OCI-LY3 (cell line): ENCODE measurements around the gene ZMIZ1.

Experiments
- H2AFZ ChIP-seq: fragments of 200-600, 300-600 bp; shearing (Covaris generic); 2 replicates; pipeline ENCODE4 v1.6.0; 2014; ENCODE audit warnings: antibody characterized with exemption, low read depth, low read length
- H3K27ac ChIP-seq: fragments of 200-600, 300-600 bp; sonication (generic); 2 replicates; pipeline ENCODE4 v1.5.1; 2014; ENCODE audit warnings: mild to moderate bottlenecking, low read length, moderate library complexity, mixed read lengths
- H3K27me3 ChIP-seq: fragments of 200-600, 300-600 bp; sonication (generic); 2 replicates; pipeline ENCODE4 v1.6.1; 2014; ENCODE audit warnings: low read depth, low read length, mixed read lengths
- H3K36me3 ChIP-seq: fragments of 200-600, 300-600 bp; sonication (generic); replicated peaks from 2 replicates; pipeline ENCODE3; 2014; ENCODE audit warnings: low read depth, low read length, mixed read lengths
- H3K4me1 ChIP-seq: fragments of 300-600, 200-600 bp; sonication (generic); 2 replicates; pipeline ENCODE4 v1.6.1; 2014; ENCODE audit warnings: low read length, mixed read lengths
- H3K4me2 ChIP-seq: fragments of 200-600, 300-600 bp; sonication (generic); 2 replicates; pipeline ENCODE4 v1.6.1; 2014; ENCODE audit warnings: low read length, mixed read lengths
- H3K4me3 ChIP-seq: fragments of 300-600, 200-600 bp; sonication (generic); 2 replicates; pipeline ENCODE4 v1.5.1; 2014; ENCODE audit warnings: antibody characterized with exemption, mild to moderate bottlenecking, low read length, moderate library complexity
- H3K79me2 ChIP-seq: fragments of 300-600, 200-600 bp; shearing (Covaris generic); 2 replicates; pipeline ENCODE4 v1.6.1; 2014; ENCODE audit warnings: mild to moderate bottlenecking, low read length, mixed read lengths
- H3K9ac ChIP-seq: fragments of 300-600, 200-600 bp; shearing (Covaris generic); 2 replicates; pipeline ENCODE4 v1.6.0; 2014; ENCODE audit warnings: mild to moderate bottlenecking, low read length, moderate library complexity
- H3K9me3 ChIP-seq: fragments of 200-600, 300-600 bp; shearing (Covaris generic); 2 replicates; pipeline ENCODE4 v1.6.1; 2014; ENCODE audit warnings: low read length, mixed read lengths; ENCODE audit not compliant: insufficient read depth
- H4K20me1 ChIP-seq: fragments of 200-600, 300-600 bp; sonication (generic); 2 replicates; pipeline ENCODE4 v1.6.1; 2016; ENCODE audit warnings: low read length, mixed read lengths; ENCODE audit not compliant: insufficient read depth
- CTCF ChIP-seq: fragments of 200-600, 300-600 bp; sonication (generic); IDR thresholded peaks from 2 replicates; pipeline ENCODE4 v1.5.1; 2014; ENCODE audit warnings: antibody characterized with exemption, low read length, low read depth
- EZH2phosphoT487 ChIP-seq: fragments of 200-600 bp; shearing (Covaris generic); IDR thresholded peaks from 2 replicates; pipeline ENCODE4 v1.6.1; 2018; ENCODE audit warnings: antibody characterized with exemption, mixed run types, low read depth

The ZMIZ1 gene

DNA sequence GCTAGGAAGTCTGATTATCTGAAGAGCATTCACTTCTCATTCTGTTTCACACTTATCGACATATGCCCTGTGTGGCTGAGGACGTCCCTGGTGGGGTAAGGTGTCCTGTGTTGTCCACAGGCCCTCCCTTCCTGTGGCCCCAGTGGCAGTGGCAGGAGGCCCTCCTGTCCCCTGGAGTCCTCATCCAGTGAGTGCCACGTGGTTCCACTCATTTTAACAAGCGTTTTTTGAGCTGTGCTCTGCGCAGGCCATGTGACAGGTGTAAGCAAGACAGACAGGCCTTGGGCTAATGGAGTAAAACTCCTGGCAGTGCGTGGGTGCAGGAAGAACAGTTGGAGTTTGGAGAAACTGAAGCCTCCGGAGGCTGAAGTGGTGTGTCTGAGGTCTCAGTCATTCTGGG, 239.2 kb downstream of the ZMIZ1 start:
- Histone ChIP-seq H3K9ac (no peak overlapping the region), H3K9me3 (no peaks in the 10 kb centered on the region), H3K79me2 (no peaks in the 10 kb centered on the region), H3K27me3 (no peaks in the 10 kb centered on the region), H3K4me3 (no peak overlapping the region), H3K4me1 (no peaks in the 10 kb centered on the region), H3K36me3 (peaks cover 5% of the 10 kb centered on the region), H3K4me2 (no peak overlapping the region), H2AFZ (no peak overlapping the region), H4K20me1 (no peaks in the 10 kb centered on the region), H3K27ac (no peak overlapping the region)
- TF ChIP-seq EZH2phosphoT487 (no peak), CTCF (no peak)

GRCh38 chr10:79308969-79309665, 240.4 kb downstream of the ZMIZ1 start:
- H3K4me3 ChIP-seq: no peak overlapping the region
- TF ChIP-seq EZH2phosphoT487: no peak
- TF ChIP-seq CTCF: no peak
- no peaks in the 10 kb centered on the region for H3K79me2 ChIP-seq
- no peaks in the 10 kb centered on the region for H3K9me3 ChIP-seq
- H3K27ac ChIP-seq: no peak overlapping the region
- H3K27me3 ChIP-seq: no peaks in the 10 kb centered on the region
- H4K20me1 ChIP-seq: no peaks in the 10 kb centered on the region
- H3K36me3 ChIP-seq: peaks cover 5% of the 10 kb centered on the region
- H3K4me2 ChIP-seq: no peak overlapping the region
- no peak overlapping the region for H3K9ac ChIP-seq
- H3K4me1 ChIP-seq: no peaks in the 10 kb centered on the region
- H2AFZ ChIP-seq: no peak overlapping the region

- no peaks in the 10 kb centered on the region for H4K20me1 ChIP-seq
- H3K4me1 ChIP-seq: no peaks in the 10 kb centered on the region
- no peaks in the 10 kb centered on the region for H3K27me3 ChIP-seq
- H3K9me3 ChIP-seq: no peaks in the 10 kb centered on the region
- H3K79me2 ChIP-seq: no peaks in the 10 kb centered on the region
- no peak overlapping the region for H3K27ac ChIP-seq
- H3K4me2 ChIP-seq: no peak overlapping the region
- H3K4me3 ChIP-seq: no peak overlapping the region
- peaks cover 1% of the 10 kb centered on the region for H3K36me3 ChIP-seq
- TF ChIP-seq CTCF (no peak), EZH2phosphoT487 (no peak)
- no peak overlapping the region for H3K9ac ChIP-seq
- H2AFZ ChIP-seq: no peak overlapping the region
Measured at GRCh38 chr10:79310200-79310865, 241.6 kb downstream of the ZMIZ1 start.

- Histone ChIP-seq H3K36me3 (no peaks in the 10 kb centered on the region), H3K9me3 (no peaks in the 10 kb centered on the region), H3K4me3 (no peak overlapping the region), H2AFZ (no peak overlapping the region), H3K79me2 (no peaks in the 10 kb centered on the region), H3K4me2 (no peak overlapping the region), H3K27ac (no peak overlapping the region), H3K27me3 (no peaks in the 10 kb centered on the region), H4K20me1 (no peaks in the 10 kb centered on the region), H3K9ac (no peak overlapping the region), H3K4me1 (no peaks in the 10 kb centered on the region)
- TF ChIP-seq EZH2phosphoT487 (no peak), CTCF (no peak)
Measured at GRCh38 chr10:79310911-79311573, 242.3 kb downstream of the ZMIZ1 start.
